HG03558 (cell line): Measurements from ENCODE around the gene MGAT5.
"Not testable (repeated sequence)": the region's sequence is repeated elsewhere in the genome, so short reads cannot be mapped to it uniquely, and the experiment has no call there.

Experiments used
- ATAC-seq: cut with Tn5 transposase; IDR thresholded peaks from one replicate; pipeline ENCODE4 v1.9.1; 2021; ENCODE audit warnings: moderate number of reproducible peaks; ENCODE audit not compliant: unreplicated experiment; ENCODE audit errors: extremely low read depth

The MGAT5 gene

GRCh38 chr2:134455426-134455825 is 201.6 kb downstream of the MGAT5 start:
- ATAC-seq: no peak

- no peak for ATAC-seq
Observed at GRCh38 chr2:134457353-134457752, 203.5 kb downstream of the MGAT5 start.

GRCh38 chr2:134457765-134458472 is 204.0 kb downstream of the MGAT5 start:
- ATAC-seq: no peak

GRCh38 chr2:134458473-134458853 is 204.6 kb downstream of the MGAT5 start:
- no peak for ATAC-seq

- ATAC-seq: no peak
Observed at GRCh38 chr2:134458950-134459349, 205.1 kb downstream of the MGAT5 start.

- no peak for ATAC-seq
Observed at GRCh38 chr2:134459706-134460406, 206.0 kb downstream of the MGAT5 start.

- ATAC-seq: peak; percentile 63
Observed at GRCh38 chr2:134460583-134460998, 206.7 kb downstream of the MGAT5 start.

- no peak for ATAC-seq
Observed at GRCh38 chr2:134461511-134461910, 207.6 kb downstream of the MGAT5 start.

GRCh38 chr2:134462275-134462674 is 208.4 kb downstream of the MGAT5 start:
- no peak for ATAC-seq

GRCh38 chr2:134462791-134463698 is 209.2 kb downstream of the MGAT5 start:
- ATAC-seq: no peak

GRCh38 chr2:134463699-134464022 is 209.8 kb downstream of the MGAT5 start:
- ATAC-seq: no peak

GRCh38 chr2:134465228-134466105 is 211.6 kb downstream of the MGAT5 start:
- ATAC-seq: no peak

GRCh38 chr2:134466141-134466540 is 212.3 kb downstream of the MGAT5 start:
- no peak for ATAC-seq

GRCh38 chr2:134468164-134468563 is 214.3 kb downstream of the MGAT5 start:
- no peak for ATAC-seq

- ATAC-seq: no peak
Observed at GRCh38 chr2:134468776-134469175, 214.9 kb downstream of the MGAT5 start.

GRCh38 chr2:134469516-134470115 is 215.7 kb downstream of the MGAT5 start:
- ATAC-seq: no peak

- ATAC-seq: no peak
Observed at GRCh38 chr2:134470561-134471168, 216.8 kb downstream of the MGAT5 start.

- not testable (repeated sequence) for ATAC-seq
Observed at GRCh38 chr2:134476982-134477381, 223.1 kb downstream of the MGAT5 start.

- ATAC-seq: no peak
Observed at GRCh38 chr2:134479696-134480330, 225.9 kb downstream of the MGAT5 start.
